GM18508 (cell line): ENCODE data around the gene NPC1L1.

Source experiments
- ATAC-seq: cut with Tn5 transposase; IDR thresholded peaks from one replicate; pipeline ENCODE4 v1.9.1; 2021; ENCODE audit warnings: moderate number of reproducible peaks; ENCODE audit not compliant: insufficient read depth, unreplicated experiment

NPC1L1 gene

GRCh38 chr7:44482502-44483485 lies 58.3 kb downstream of the NPC1L1 start:
- no peak for ATAC-seq

DNA sequence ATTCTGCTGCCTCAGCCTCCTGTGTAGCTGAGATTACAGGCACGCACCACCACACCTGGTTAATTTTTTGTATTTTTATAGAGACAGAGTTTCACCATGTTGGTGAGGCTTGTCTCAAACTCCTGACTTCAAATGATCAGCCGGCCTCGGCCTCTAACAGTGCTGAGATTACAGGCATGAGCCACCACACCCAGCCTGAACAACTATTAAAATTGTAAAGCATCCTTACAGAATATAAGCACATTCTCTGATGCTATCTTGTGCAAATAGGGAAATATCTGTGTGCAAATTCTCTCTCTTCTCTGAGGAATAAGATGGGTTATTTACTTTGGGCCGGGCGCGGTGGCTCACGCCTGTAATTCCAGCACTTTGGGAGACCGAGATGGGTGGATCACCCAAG lies 63.2 kb downstream of the NPC1L1 start:
- no peak for ATAC-seq

GRCh38 chr7:44477063-44477830 lies 63.9 kb downstream of the NPC1L1 start:
- no peak for ATAC-seq

GRCh38 chr7:44476313-44476712 lies 64.8 kb downstream of the NPC1L1 start:
- no peak for ATAC-seq

DNA sequence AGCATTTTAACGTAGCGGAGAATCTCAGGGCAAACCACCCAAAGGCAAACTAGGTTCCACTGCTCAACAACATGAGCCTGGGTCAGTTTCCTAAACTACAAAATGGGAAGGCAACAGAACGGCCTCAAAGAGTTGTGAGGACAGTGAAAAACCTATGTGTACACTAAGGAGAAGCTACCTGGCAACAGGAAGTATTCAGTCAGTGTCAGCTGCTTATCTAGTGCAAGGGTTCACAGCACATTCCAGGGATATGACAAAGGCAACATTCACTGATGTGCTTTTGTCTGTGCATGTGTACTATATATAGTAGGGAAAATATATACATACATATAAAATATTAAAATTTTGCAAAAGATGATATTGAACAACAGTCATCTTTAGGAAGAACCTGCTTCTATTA lies 67.8 kb downstream of the NPC1L1 start:
- ATAC-seq: no peak

DNA sequence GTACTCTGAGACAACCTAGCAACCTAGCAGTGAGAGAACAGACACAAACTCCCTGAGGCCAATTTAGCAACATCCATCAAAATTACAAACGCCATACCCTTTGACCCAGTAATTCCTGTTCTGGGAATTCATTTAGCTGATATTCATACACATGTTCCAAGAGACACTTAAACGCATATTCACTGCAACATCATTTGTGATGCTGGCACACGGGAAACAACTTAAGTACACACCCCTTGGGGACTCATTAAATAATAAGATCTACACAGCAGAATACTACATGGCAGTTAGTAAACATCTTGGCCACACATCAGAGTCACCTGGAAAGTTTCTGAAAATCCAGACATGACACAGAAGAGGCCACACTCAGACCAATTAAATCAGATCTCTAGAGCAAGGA lies 68.3 kb downstream of the NPC1L1 start:
- ATAC-seq: no peak

GRCh38 chr7:44471850-44472249 lies 69.3 kb downstream of the NPC1L1 start:
- no peak for ATAC-seq

GRCh38 chr7:44471436-44471835 lies 69.7 kb downstream of the NPC1L1 start:
- no peak for ATAC-seq

GRCh38 chr7:44470628-44471245 lies 70.4 kb downstream of the NPC1L1 start:
- no peak for ATAC-seq

- no peak for ATAC-seq
These were observed 71.0 kb downstream of the NPC1L1 start for GRCh38 chr7:44470135-44470479.

- no peak for ATAC-seq
These were observed 71.5 kb downstream of the NPC1L1 start for GRCh38 chr7:44469461-44470134.

GRCh38 chr7:44467217-44467548 lies 73.9 kb downstream of the NPC1L1 start:
- ATAC-seq: no peak

DNA sequence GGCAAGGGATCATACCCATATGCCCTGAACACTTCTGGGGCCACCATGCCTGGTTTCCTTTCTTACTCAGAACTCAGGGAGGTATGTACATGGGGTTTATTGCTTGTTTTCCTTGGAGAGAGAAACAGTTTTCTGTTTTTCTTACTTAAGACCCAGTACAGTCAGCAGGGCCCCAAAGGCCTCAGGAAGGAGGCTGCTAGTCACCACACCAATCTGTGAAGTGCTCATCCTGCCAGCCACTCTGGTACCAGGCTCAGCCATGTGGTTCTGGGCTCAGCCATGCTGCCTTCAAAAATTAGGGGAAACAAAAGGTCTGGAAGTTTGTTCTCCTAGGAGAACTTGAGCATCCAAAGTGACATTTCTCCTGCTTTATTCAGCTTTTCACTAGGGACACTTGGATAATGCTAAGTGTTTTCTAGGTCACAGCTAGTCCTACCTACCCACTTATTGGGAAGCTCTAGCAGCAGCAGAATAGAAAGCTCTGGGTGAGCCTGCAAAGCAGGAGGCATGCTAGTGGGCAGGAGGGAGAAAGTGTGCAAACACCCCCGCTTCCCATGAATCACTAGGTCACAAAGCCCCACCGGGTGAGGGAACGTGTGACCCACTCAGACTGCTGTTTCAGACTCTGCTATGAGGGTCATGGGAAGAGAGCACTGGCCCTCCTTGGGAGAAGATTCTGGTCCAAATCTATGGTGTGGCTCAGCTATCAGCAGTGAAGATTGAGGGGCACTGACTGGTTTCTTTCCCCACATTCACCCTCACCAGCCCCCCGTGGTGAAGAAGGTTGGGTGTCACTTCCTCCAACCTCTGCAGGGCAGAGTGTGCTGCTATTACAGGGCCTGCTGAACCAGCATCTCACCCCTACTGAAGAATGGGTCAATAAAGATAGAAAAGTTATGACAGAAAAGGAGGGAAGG lies 74.6 kb downstream of the NPC1L1 start:
- no peak for ATAC-seq

DNA sequence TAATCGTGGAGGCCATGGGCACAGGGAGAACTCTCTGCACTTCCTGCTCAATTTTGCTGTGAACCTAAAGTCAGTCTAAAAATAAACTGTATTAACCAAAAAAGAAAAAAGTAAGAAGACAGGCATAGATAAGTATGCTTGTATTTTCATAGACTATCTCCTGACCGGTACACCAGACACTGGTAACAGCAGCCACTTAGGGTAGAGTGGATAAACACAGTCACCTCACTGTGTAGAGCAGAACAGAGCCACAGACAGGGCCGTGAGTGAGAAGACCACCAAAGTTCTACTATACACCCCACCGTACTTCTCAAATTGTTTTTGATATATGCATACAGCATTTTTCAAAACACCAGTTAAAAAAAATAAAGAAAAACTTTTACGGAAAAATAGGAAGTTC lies 75.6 kb downstream of the NPC1L1 start:
- ATAC-seq: no peak

- ATAC-seq: no peak
These were observed 77.8 kb downstream of the NPC1L1 start for GRCh38 chr7:44463169-44463808.
